Mesodermal cell (in vitro differentiated cells): ENCODE measurements around the gene SMAD6.

Experiments used
- H3K27ac ChIP-seq: 2 replicates; pipeline ENCODE4 v1.7.0; 2013; ENCODE audit warnings: mild to moderate bottlenecking, low read depth, low read length, moderate library complexity; ENCODE audit not compliant: severe bottlenecking
- H3K36me3 ChIP-seq: 2 replicates; pipeline ENCODE4 v1.7.1; 2013; ENCODE audit warnings: mild to moderate bottlenecking, low read length, moderate library complexity; ENCODE audit not compliant: control insufficient read depth, insufficient read depth
- H3K4me1 ChIP-seq: one replicate; pipeline ENCODE4 v1.7.1; 2013; ENCODE audit warnings: mild to moderate bottlenecking, low read length; ENCODE audit not compliant: insufficient read depth, control insufficient read depth, poor library complexity, severe bottlenecking
- H3K4me3 ChIP-seq: 2 replicates; pipeline ENCODE4 v1.7.0; 2013; ENCODE audit warnings: low read length, control low read depth, mild to moderate bottlenecking; ENCODE audit not compliant: insufficient read depth, poor library complexity, severe bottlenecking; ENCODE audit errors: extremely low read depth
- H3K9me3 ChIP-seq: 2 replicates; pipeline ENCODE4 v1.7.1; 2013; ENCODE audit warnings: mild to moderate bottlenecking, low read length, moderate library complexity; ENCODE audit not compliant: control insufficient read depth
- WGBS, 2 experiments: methylation state at CpG; one replicate each; pipeline ENCODE4 v1.1.5; 2013; ENCODE audit warnings: missing lambda C conversion rate in 2 of 2; ENCODE audit not compliant: insufficient coverage in 2 of 2; 5-methylcytosine and 5-hydroxymethylcytosine counted together

SMAD6 gene

DNA sequence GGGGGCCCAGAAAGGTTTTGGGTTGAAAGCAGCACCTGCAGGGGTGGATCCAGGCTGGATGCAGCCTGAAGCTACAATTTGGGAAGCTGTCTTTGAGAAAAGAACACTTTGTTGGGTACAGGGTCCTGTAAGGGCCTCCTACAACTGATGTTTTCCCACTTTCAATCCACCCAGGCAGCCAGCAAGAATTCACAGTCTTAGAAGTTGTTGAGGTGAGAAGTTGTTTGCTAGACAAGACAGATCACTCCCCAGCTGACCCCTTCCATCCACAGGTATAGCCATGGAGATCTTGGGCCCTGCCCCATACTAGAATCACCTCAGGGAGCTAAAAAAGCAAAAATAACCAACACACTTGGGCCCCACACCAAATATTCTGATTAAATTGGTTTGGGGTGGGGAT is 10.3 kb upstream of the SMAD6 start:
- Histone ChIP-seq H3K4me1 (peaks cover 21% of the 10 kb centered on the region), H3K9me3 (no peaks in the 10 kb centered on the region), H3K4me3 (no peak overlapping the region), H3K36me3 (no peaks in the 10 kb centered on the region), H3K27ac (no peak overlapping the region)

DNA sequence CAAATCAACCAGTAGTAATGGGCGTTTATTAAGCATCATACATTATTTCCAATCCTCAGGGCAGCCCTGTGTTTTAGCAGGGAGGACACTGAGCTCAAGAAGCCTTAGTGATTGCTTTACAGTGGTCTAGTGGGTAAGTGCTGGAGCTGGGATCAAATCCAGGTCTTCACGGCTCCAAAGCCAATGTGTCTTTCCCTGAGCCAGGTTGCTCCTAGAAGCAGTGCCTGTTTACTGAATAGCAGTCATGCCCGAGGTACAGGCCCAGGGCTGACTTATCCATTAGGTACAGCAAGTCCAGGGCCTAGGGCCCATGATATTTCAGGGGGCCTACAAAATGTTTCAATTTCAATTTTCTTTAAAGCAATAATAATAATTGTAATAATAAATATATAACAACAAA is 9.6 kb upstream of the SMAD6 start:
- no peak overlapping the region for H3K4me3 ChIP-seq
- H3K27ac ChIP-seq, result peak overlapping the region; percentile 41
- 89 to 90% methylated on average over 1 to 2 of the region's 3 CpGs for WGBS, 2 experiments
- no peaks in the 10 kb centered on the region for H3K9me3 ChIP-seq
- no peaks in the 10 kb centered on the region for H3K36me3 ChIP-seq
- peaks cover 21% of the 10 kb centered on the region for H3K4me1 ChIP-seq

DNA sequence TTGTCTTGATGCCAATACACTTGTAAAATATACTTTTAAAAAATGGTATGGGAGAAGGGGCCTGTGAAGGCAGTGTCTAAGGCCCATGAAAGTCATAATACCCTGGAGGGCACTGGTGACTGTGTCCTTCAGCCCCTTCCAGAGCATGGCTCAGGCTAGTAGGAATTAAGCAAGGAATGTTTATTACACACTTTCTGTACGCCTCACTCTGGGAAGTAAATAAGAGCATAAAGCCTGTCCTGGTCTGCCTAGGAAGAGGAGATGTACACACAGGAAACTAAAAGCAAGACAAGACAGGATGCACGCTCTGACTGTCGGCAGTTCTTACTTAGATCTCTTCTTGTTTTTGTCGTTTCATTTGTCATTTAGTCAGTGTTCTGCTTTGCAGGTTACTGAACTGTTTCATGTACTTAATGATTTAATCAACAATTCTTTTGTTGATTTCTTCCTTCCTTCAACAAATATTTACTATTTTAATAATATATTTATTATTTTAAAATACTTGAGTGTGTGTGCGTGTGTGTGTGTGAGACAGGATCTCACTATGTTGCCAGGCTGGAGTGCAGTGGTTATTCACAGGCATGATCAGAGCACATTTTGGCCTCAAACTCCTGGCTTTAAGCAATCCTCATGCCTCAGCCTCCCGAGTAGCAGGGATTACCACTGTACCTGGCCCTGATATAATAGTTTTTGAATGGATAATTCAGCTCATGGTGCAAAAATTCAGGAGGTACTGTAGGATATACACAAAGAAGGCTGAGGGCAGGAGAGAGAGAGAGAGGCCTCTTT is 9.0 kb upstream of the SMAD6 start:
- peaks cover 21% of the 10 kb centered on the region for H3K4me1 ChIP-seq
- WGBS, 2 experiments, result 85 to 95% methylated on average over 4 to 6 of the region's 6 CpGs
- H3K9me3 ChIP-seq, result no peaks in the 10 kb centered on the region
- H3K36me3 ChIP-seq, result no peaks in the 10 kb centered on the region
- H3K27ac ChIP-seq, result peak overlapping the region; percentile 57
- H3K4me3 ChIP-seq, result no peak overlapping the region

DNA sequence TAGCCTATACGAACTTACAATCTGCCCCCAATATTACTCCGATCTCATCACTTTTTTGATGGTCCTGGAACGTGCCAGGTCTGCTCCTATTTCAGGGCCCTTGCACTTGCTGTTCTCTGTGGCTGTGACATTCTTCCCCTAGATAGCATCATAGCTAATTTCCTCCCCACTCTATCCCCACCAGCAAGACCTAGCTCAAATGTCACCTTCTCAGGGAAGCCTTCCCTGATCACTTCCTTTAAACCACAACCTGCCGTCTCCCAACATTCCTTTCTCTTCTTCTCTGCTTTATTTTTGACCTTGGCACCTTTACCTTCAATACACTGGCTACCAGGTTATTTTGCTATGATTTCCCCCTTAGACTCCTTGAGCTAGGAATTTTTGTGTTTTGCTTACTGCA is 5.3 kb upstream of the SMAD6 start:
- Histone ChIP-seq H3K36me3 (no peaks in the 10 kb centered on the region), H3K27ac (no peak overlapping the region), H3K4me1 (peaks cover 27% of the 10 kb centered on the region), H3K4me3 (no peak overlapping the region), H3K9me3 (no peaks in the 10 kb centered on the region)
- WGBS, 2 experiments, result 91 to 94% methylated on average over 4 of the region's 4 CpGs

DNA sequence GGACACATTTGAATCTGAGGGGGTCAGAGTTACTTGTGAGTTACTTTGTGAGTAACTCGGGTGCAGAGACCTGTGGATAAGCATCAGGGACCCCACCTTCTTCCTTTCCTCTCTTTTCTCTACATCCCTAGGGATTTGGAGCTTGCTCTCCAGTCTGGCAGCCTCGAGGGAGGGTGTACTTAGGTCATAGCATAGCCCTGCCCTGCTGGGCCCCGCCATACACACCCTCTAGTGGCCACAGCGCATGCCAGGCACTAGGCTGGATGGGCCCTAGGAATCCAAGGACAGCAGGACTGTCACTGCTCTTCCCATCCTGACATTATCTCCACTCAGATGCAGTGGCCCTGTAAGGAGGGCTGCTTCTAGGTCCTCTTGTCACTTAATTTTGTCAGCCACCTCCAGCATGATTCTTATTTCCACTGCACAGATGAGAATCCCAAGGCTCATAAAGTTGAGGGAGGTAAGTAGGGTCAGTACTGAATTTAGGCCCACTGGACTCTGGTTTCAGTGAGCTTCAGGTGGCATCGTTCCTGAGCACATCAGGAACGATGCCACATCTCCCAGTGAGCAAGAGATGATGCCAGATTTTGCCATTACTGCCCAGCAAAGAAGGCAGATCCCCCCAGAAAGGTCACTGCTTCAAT is 3.6 kb upstream of the SMAD6 start:
- no peaks in the 10 kb centered on the region for H3K9me3 ChIP-seq
- H3K4me1 ChIP-seq, result peaks cover 11% of the 10 kb centered on the region
- no peaks in the 10 kb centered on the region for H3K36me3 ChIP-seq
- H3K27ac ChIP-seq, result peak overlapping the region; percentile 32
- no peak overlapping the region for H3K4me3 ChIP-seq
- WGBS, 2 experiments, result 36 to 44% methylated on average over 4 to 5 of the region's 6 CpGs

DNA sequence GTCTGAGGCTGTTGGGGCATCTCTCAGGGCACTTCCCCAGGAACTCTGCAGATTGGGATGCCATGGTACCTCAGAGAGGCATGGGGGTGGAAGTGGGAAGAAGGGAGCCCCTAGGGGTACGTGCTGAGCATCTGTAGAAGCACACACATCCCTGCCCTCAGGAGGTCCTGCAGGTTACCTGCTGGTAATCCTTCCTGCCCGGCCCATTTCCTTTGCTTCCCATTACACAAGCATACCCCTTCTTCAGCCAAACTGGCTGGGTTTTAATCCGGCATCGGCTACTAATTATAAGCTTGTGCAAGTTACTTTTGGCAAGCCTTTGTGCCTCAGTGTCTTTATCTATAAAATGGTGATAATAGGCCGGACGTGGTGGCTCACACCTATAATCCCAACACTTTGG is 3.1 kb upstream of the SMAD6 start:
- Histone ChIP-seq H3K36me3 (peaks cover 2% of the 10 kb centered on the region), H3K9me3 (no peaks in the 10 kb centered on the region), H3K4me3 (no peak overlapping the region), H3K4me1 (peaks cover 11% of the 10 kb centered on the region), H3K27ac (peak overlapping the region; percentile 32)
- WGBS, 2 experiments, result 73 to 85% methylated on average over 2 to 4 of the region's 6 CpGs

DNA sequence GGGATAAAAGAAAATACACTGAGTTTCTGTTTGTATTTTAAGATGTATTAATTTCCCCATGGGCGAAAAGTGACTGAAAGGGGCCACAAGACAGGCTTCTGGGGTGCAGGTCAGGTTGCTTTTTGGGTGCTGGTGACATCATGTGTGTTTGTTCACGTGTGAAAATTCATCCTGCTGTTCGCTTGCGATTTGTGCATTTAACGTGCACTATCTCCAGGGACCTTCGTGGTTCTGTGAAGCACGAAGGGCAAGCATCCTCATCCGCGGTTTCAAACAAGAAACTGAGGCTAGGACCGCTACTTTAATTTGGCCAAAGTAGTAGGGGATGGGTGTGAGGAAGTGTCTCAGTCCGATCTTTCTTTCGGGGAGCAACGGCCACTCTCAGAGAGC is 1.6 kb upstream of the SMAD6 start:
- no peaks in the 10 kb centered on the region for H3K9me3 ChIP-seq
- H3K4me3 ChIP-seq, result peak overlapping the region; percentile 97
- H3K4me1 ChIP-seq, result peaks cover 11% of the 10 kb centered on the region
- H3K36me3 ChIP-seq, result peaks cover 16% of the 10 kb centered on the region
- H3K27ac ChIP-seq, result peak overlapping the region; percentile 53
- 11 to 14% methylated on average over 10 to 13 of the region's 13 CpGs for WGBS, 2 experiments

DNA sequence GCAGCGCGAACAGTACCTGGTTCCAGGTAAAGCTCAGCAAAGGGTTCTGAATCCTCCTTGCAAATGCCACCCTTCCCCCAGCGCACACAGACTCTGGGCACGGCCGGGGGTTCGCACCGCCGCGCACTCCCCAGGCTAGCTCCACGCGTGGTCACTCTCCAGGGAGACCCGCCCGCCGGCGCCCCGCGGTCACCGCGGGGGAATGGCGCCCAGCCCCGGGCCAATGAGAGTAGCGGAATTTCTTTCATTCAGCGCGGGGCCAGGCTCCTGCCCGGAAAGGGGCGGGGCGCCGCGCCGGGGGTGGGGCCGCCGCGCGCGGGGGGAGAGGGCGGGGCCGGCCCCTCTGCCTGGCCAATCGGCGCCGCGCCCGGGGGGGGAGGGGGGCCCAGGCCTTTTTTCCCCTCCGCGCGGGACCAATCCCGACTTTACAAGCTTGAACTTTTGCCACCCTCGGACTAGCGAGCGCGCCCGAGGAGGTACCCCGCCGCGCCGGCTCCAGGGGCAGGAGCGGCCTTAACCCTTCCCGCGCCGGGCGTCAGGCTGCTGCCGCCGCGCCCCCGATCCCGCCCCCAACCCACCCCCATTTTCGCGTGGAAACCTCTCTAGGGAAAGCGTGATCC is 1.1 kb upstream of the SMAD6 start:
- H3K4me1 ChIP-seq, result peaks cover 15% of the 10 kb centered on the region
- peak overlapping the region; percentile 97 for H3K4me3 ChIP-seq
- peak overlapping the region; percentile 91 for H3K27ac ChIP-seq
- H3K36me3 ChIP-seq, result peaks cover 21% of the 10 kb centered on the region
- no peaks in the 10 kb centered on the region for H3K9me3 ChIP-seq
- 0% methylated on average over 24 to 38 of the region's 68 CpGs for WGBS, 2 experiments

DNA sequence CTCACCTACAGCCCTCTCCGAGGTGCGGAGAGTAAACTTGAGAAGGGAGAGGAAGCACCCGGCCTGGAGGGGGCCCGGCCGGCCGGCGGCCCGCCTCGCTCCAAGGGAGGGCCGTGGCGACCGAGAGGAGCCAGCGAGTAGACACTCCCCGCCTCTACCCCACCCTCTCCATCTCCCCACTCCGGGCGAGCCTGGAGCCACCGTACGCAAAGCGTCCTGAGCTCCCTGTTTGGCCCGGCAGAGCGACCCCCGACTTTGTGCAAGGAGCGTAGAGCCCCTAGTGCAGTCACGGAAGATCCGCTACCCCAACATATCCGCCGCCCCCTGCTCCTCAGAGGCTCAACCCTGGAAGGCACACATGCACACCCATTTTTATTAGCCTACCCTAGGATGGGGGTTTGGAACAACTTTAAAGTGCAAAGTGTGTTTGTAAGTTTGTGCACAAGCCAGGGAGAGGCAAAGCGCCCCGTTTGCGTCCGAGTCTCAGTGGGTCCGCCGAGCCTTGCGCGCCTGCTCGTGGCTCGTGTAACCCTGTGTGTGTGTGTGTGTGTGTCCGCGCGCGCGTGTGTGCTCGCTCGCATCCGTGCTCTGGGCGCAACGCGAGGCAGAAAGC is 508 bp upstream of the SMAD6 start:
- Histone ChIP-seq H3K4me1 (peaks cover 16% of the 10 kb centered on the region), H3K36me3 (peaks cover 27% of the 10 kb centered on the region), H3K27ac (peak overlapping the region; percentile 91), H3K9me3 (no peaks in the 10 kb centered on the region), H3K4me3 (peak overlapping the region; percentile 97)
- WGBS, 2 experiments, result 0% methylated on average over 11 to 16 of the region's 48 CpGs

DNA sequence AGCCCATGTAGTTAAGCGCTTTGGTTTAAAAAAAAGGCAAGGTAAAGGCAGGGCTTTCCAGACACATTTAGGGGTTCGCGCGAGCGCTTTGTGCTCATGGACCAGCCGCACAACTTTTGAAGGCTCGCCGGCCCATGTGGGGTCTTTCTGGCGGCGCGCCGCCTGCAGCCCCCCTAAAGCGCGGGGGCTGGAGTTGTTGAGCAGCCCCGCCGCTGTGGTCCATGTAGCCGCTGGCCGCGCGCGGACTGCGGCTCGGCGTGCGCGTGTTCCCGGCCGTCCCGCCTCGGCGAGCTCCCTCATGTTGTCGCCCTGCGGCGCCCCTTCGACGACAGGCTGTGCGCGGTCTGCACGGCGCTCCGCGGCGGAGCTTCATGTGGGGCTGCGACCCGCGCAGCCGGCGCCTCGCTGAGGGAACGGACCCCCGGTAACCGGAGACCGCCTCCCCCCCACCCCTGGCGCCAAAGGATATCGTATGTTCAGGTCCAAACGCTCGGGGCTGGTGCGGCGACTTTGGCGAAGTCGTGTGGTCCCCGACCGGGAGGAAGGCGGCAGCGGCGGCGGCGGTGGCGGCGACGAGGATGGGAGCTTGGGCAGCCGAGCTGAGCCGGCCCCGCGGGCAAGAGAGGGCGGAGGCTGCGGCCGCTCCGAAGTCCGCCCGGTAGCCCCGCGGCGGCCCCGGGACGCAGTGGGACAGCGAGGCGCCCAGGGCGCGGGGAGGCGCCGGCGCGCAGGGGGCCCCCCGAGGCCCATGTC is 927 bp downstream of the SMAD6 start:
- peak overlapping the region; percentile 91 for H3K27ac ChIP-seq
- H3K9me3 ChIP-seq, result no peaks in the 10 kb centered on the region
- H3K36me3 ChIP-seq, result peaks cover 41% of the 10 kb centered on the region
- peaks cover 31% of the 10 kb centered on the region for H3K4me1 ChIP-seq
- peak overlapping the region; percentile 97 for H3K4me3 ChIP-seq
- WGBS, 2 experiments, result 0 to 1% methylated on average over 71 to 80 of the region's 95 CpGs
